ENCODE data around the gene TENM4.

Gene TENM4

GRCh38 chr11:78752494-78752893 lies 688.3 kb downstream of the TENM4 start:
- DNase-seq (ENCODE audit: extremely low spot score), result no peak
- ChIA-PET POLR2A (no interaction called here), CTCF (interaction anchor here (1.1 kb wide), 1 partner anchor 11 kb away, joined by 3 read pairs; no protein-coding TSS in a partner anchor)
- TF ChIP-seq CTCF (IDR thresholded peaks at IDR 0.05; ENCODE audit: control extremely low read depth, extremely low read depth, low read depth, missing control alignments), result no peak

GRCh38 chr11:78748918-78749690 lies 691.7 kb downstream of the TENM4 start:
- CTCF ChIA-PET, result no interaction called here
- TF ChIP-seq CTCF (IDR thresholded peaks at IDR 0.05; ENCODE audit: control extremely low read depth, extremely low read depth, low read depth, missing control alignments), result no peak
- POLR2A ChIA-PET, result no interaction called here
- DNase-seq (ENCODE audit: extremely low spot score), result no peak

- CTCF ChIA-PET, result interaction anchor here (1.1 kb wide), 1 partner anchor 29 kb away, joined by 3 read pairs; no protein-coding TSS in a partner anchor
- POLR2A ChIA-PET, result no interaction called here
- TF ChIP-seq CTCF (IDR thresholded peaks at IDR 0.05; ENCODE audit: control extremely low read depth, extremely low read depth, low read depth, missing control alignments), result no peak
- no peak for DNase-seq (ENCODE audit: extremely low spot score)
Measured at GRCh38 chr11:78744949-78745348, 695.9 kb downstream of the TENM4 start.

GRCh38 chr11:78744202-78744601 lies 696.6 kb downstream of the TENM4 start:
- no peak for DNase-seq (ENCODE audit: extremely low spot score)
- no peak for TF ChIP-seq CTCF (IDR thresholded peaks at IDR 0.05; ENCODE audit: control extremely low read depth, extremely low read depth, low read depth, missing control alignments)
- POLR2A ChIA-PET, result no interaction called here
- CTCF ChIA-PET, result interaction anchor here (1.1 to 1.4 kb wide), 3 partner anchors 28 to 30 kb away, joined by 3 to 4 read pairs (median 3); no protein-coding TSS in a partner anchor

- TF ChIP-seq CTCF (IDR thresholded peaks at IDR 0.05; ENCODE audit: control extremely low read depth, extremely low read depth, low read depth, missing control alignments), result no peak
- DNase-seq (ENCODE audit: extremely low spot score), result no peak
- ChIA-PET CTCF (interaction anchor here (1.0 kb wide), 1 partner anchor 12 kb away, joined by 3 read pairs; no protein-coding TSS in a partner anchor), POLR2A (no interaction called here)
Measured at GRCh38 chr11:78742430-78742829, 698.4 kb downstream of the TENM4 start.

GRCh38 chr11:78741741-78742140 lies 699.1 kb downstream of the TENM4 start:
- no peak for DNase-seq (ENCODE audit: extremely low spot score)
- no peak for TF ChIP-seq CTCF (IDR thresholded peaks at IDR 0.05; ENCODE audit: control extremely low read depth, extremely low read depth, low read depth, missing control alignments)
- CTCF ChIA-PET, result interaction anchor here (1.0 to 1.2 kb wide), 2 partner anchors 11 to 95 kb away, joined by 3 read pairs; no protein-coding TSS in a partner anchor
- POLR2A ChIA-PET, result no interaction called here
